ENCODE results near the gene FAM32A.
A peak's percentile ranks its signal among the peaks of the same experiment; 100 is the strongest.

FAM32A gene

GRCh38 chr19:16190198-16190597 is 5.0 kb downstream of the FAM32A start:
- H3K27ac Mint-ChIP-seq: peak overlapping the region; percentile 65

GRCh38 chr19:16190736-16191135 is 5.5 kb downstream of the FAM32A start:
- Mint-ChIP-seq H3K4me1 (peaks cover 25% of the 10 kb centered on the region), H3K4me3 (no peak overlapping the region), H3K9me3 (no peaks in the 10 kb centered on the region), H3K27me3 (no peaks in the 10 kb centered on the region), H3K36me3 (peaks cover 9% of the 10 kb centered on the region), H3K27ac (no peak overlapping the region)

More at GRCh38 chr19:16190198-16190597, 5.0 kb downstream of the FAM32A start:
- peaks cover 13% of the 10 kb centered on the region for H3K36me3 Mint-ChIP-seq
- H3K9me3 Mint-ChIP-seq: no peaks in the 10 kb centered on the region
- H3K4me3 Mint-ChIP-seq: no peak overlapping the region
- no peaks in the 10 kb centered on the region for H3K27me3 Mint-ChIP-seq
- H3K4me1 Mint-ChIP-seq: peaks cover 30% of the 10 kb centered on the region

- H3K36me3 Mint-ChIP-seq: peaks cover 9% of the 10 kb centered on the region
These were observed 6.2 kb downstream of the FAM32A start for GRCh38 chr19:16191216-16191908.

GRCh38 chr19:16193466-16193865 is 8.3 kb downstream of the FAM32A start:
- peaks cover 14% of the 10 kb centered on the region for H3K4me1 Mint-ChIP-seq
- peaks cover 6% of the 10 kb centered on the region for H3K36me3 Mint-ChIP-seq
- H3K27me3 Mint-ChIP-seq: no peaks in the 10 kb centered on the region
- H3K27ac Mint-ChIP-seq: no peak overlapping the region
- H3K9me3 Mint-ChIP-seq: no peaks in the 10 kb centered on the region
- no peak overlapping the region for H3K4me3 Mint-ChIP-seq

More at GRCh38 chr19:16191216-16191908, 6.2 kb downstream of the FAM32A start:
- Mint-ChIP-seq H3K4me3 (no peak overlapping the region), H3K9me3 (no peaks in the 10 kb centered on the region), H3K27me3 (no peaks in the 10 kb centered on the region), H3K4me1 (peaks cover 19% of the 10 kb centered on the region), H3K27ac (no peak overlapping the region)

- Mint-ChIP-seq H3K27ac (peak overlapping the region; percentile 99), H3K9me3 (no peaks in the 10 kb centered on the region), H3K4me3 (peak overlapping the region; percentile 94), H3K4me1 (peaks cover 39% of the 10 kb centered on the region), H3K27me3 (no peaks in the 10 kb centered on the region), H3K36me3 (peaks cover 2% of the 10 kb centered on the region)
These were observed 12.0 kb downstream of the FAM32A start for GRCh38 chr19:16197188-16197621.

- peak within 1 kb of the TSS; percentile 99 for H3K27ac Mint-ChIP-seq
- no peaks in the 10 kb centered on the region for H3K9me3 Mint-ChIP-seq
- peaks cover 4% of the 10 kb centered on the region for H3K36me3 Mint-ChIP-seq
- H3K4me1 Mint-ChIP-seq: peaks cover 45% of the 10 kb centered on the region
- no peaks in the 10 kb centered on the region for H3K27me3 Mint-ChIP-seq
- H3K4me3 Mint-ChIP-seq: peak within 1 kb of the TSS; percentile 94
These were observed 12.6 kb downstream of the FAM32A start, which contains the start of gene AP1M1 for GRCh38 chr19:16197622-16198369. AP1M1 (plus strand) TSS chr19:16197911; CDS start chr19:16198027, 116 bp downstream.

- peaks cover 46% of the 10 kb centered on the region for H3K4me1 Mint-ChIP-seq
- peak overlapping the region; percentile 85 for H3K27ac Mint-ChIP-seq
- no peaks in the 10 kb centered on the region for H3K27me3 Mint-ChIP-seq
These were observed 13.1 kb downstream of the FAM32A start for GRCh38 chr19:16198370-16198651.

GRCh38 chr19:16199275-16199932 is 14.2 kb downstream of the FAM32A start:
- peak overlapping the region; percentile 88 for H3K4me3 Mint-ChIP-seq
- H3K4me1 Mint-ChIP-seq: peaks cover 46% of the 10 kb centered on the region
- peaks cover 4% of the 10 kb centered on the region for H3K36me3 Mint-ChIP-seq
- H3K27ac Mint-ChIP-seq: peak overlapping the region; percentile 59
- H3K27me3 Mint-ChIP-seq: no peaks in the 10 kb centered on the region
- H3K9me3 Mint-ChIP-seq: no peaks in the 10 kb centered on the region

More at GRCh38 chr19:16198370-16198651, 13.1 kb downstream of the FAM32A start:
- Mint-ChIP-seq H3K4me3 (peak overlapping the region; percentile 88), H3K36me3 (peaks cover 4% of the 10 kb centered on the region), H3K9me3 (no peaks in the 10 kb centered on the region)

GRCh38 chr19:16200038-16201010 is 15.1 kb downstream of the FAM32A start:
- peak overlapping the region; percentile 38 for H3K4me3 Mint-ChIP-seq
- H3K4me1 Mint-ChIP-seq: peaks cover 46% of the 10 kb centered on the region
- H3K9me3 Mint-ChIP-seq: no peaks in the 10 kb centered on the region
- no peaks in the 10 kb centered on the region for H3K27me3 Mint-ChIP-seq
- H3K36me3 Mint-ChIP-seq: peaks cover 4% of the 10 kb centered on the region
- H3K27ac Mint-ChIP-seq: peak overlapping the region; percentile 71

- Mint-ChIP-seq H3K4me3 (peak overlapping the region; percentile 38), H3K9me3 (no peaks in the 10 kb centered on the region), H3K27me3 (no peaks in the 10 kb centered on the region), H3K36me3 (peaks cover 4% of the 10 kb centered on the region), H3K27ac (peak overlapping the region; percentile 79), H3K4me1 (peaks cover 46% of the 10 kb centered on the region)
These were observed 15.8 kb downstream of the FAM32A start for GRCh38 chr19:16201011-16201391.

GRCh38 chr19:16202320-16203255 is 17.4 kb downstream of the FAM32A start:
- Mint-ChIP-seq H3K36me3 (peaks cover 4% of the 10 kb centered on the region), H3K27me3 (no peaks in the 10 kb centered on the region), H3K9me3 (no peaks in the 10 kb centered on the region), H3K4me3 (no peak overlapping the region), H3K27ac (no peak overlapping the region), H3K4me1 (peaks cover 51% of the 10 kb centered on the region)

GRCh38 chr19:16203256-16204004 is 18.2 kb downstream of the FAM32A start:
- peaks cover 58% of the 10 kb centered on the region for H3K4me1 Mint-ChIP-seq
- no peaks in the 10 kb centered on the region for H3K27me3 Mint-ChIP-seq
- peak overlapping the region; percentile 55 for H3K27ac Mint-ChIP-seq
- peaks cover 6% of the 10 kb centered on the region for H3K36me3 Mint-ChIP-seq
- no peaks in the 10 kb centered on the region for H3K9me3 Mint-ChIP-seq
- H3K4me3 Mint-ChIP-seq: no peak overlapping the region

- H3K36me3 Mint-ChIP-seq: peaks cover 6% of the 10 kb centered on the region
These were observed 18.7 kb downstream of the FAM32A start for GRCh38 chr19:16204005-16204294.

More at GRCh38 chr19:16204005-16204294, 18.7 kb downstream of the FAM32A start:
- peaks cover 61% of the 10 kb centered on the region for H3K4me1 Mint-ChIP-seq
- no peaks in the 10 kb centered on the region for H3K27me3 Mint-ChIP-seq
- H3K9me3 Mint-ChIP-seq: no peaks in the 10 kb centered on the region
- H3K27ac Mint-ChIP-seq: peak overlapping the region; percentile 55
- no peak overlapping the region for H3K4me3 Mint-ChIP-seq
